GM12878 (cell line): ENCODE data around the gene MED13L.

Source experiments
- FOXM1 ChIP-seq: IDR thresholded peaks from 2 replicates; pipeline ENCODE4 v1.6.1; 2012; ENCODE audit warnings: low read depth, mild to moderate bottlenecking, inconsistent platforms, low read length, moderate library complexity
- HCFC1 ChIP-seq: fragments of 150-350 bp; IDR thresholded peaks from 2 replicates; pipeline ENCODE4 v1.6.1; 2014; ENCODE audit warnings: low read length
- JUNB ChIP-seq: IDR thresholded peaks from 2 replicates; pipeline ENCODE4 v1.6.1; 2016; ENCODE audit warnings: antibody characterized with exemption, mild to moderate bottlenecking
- RAD21 ChIP-seq: IDR thresholded peaks from 2 replicates; pipeline ENCODE4 v1.6.1; 2011; ENCODE audit warnings: mild to moderate bottlenecking, low read depth, low read length, moderate library complexity; ENCODE audit not compliant: insufficient read depth
- ZSCAN29 ChIP-seq: fragments of 450-650 bp; IDR thresholded peaks from 2 replicates; pipeline ENCODE4 v1.6.1; 2017; ENCODE audit warnings: mild to moderate bottlenecking, moderate library complexity
- TF ChIP-seq, protein P1 (sequence below), 3 experiments: IDR thresholded peaks in 2 of 3; conservative IDR thresholded peaks in 1 of 3; 2 replicates each; pipeline ENCODE4 v1.5.1; 2011; ENCODE audit warnings: low read depth in 3 of 3, low read length in 3 of 3, mild to moderate bottlenecking in 3 of 3, control low read depth in 2 of 3, moderate library complexity in 2 of 3, inconsistent platforms in 1 of 3, mixed read lengths in 1 of 3; ENCODE audit not compliant: control insufficient read depth in 2 of 3, insufficient read depth in 1 of 3; ENCODE audit errors: extremely low read depth in 1 of 3

DNA sequence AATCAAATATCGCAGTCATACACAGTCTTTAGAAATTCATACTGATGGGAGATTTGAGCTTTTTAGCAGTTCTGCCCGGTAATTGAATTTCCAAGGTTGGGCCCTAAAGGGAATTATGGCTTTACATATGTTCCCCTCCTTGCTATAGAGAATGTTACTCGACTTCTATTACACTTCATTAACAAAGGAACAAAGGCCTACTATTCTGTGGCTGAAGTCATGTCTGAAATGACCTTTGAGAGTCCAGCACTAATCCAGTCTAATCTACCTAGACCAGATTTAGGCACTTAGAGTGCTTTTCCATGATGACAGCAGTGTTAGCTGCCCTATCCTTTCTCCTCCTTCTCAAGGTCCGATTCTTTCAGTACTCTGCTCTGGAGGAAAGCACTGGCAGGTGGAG is 305.3 kb downstream of the MED13L start:
- TF ChIP-seq RAD21 (no peak), HCFC1 (no peak), ZSCAN29 (no peak), FOXM1 (no peak), JUNB (no peak)
- TF ChIP-seq, protein P1, sequence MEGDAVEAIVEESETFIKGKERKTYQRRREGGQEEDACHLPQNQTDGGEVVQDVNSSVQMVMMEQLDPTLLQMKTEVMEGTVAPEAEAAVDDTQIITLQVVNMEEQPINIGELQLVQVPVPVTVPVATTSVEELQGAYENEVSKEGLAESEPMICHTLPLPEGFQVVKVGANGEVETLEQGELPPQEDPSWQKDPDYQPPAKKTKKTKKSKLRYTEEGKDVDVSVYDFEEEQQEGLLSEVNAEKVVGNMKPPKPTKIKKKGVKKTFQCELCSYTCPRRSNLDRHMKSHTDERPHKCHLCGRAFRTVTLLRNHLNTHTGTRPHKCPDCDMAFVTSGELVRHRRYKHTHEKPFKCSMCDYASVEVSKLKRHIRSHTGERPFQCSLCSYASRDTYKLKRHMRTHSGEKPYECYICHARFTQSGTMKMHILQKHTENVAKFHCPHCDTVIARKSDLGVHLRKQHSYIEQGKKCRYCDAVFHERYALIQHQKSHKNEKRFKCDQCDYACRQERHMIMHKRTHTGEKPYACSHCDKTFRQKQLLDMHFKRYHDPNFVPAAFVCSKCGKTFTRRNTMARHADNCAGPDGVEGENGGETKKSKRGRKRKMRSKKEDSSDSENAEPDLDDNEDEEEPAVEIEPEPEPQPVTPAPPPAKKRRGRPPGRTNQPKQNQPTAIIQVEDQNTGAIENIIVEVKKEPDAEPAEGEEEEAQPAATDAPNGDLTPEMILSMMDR (IDR thresholded peaks at IDR 0.05 in 2 of 3, conservative IDR thresholded peaks at IDR 0.05 in 1 of 3; ENCODE audit: control insufficient read depth in 2 of 3, extremely low read depth in 1 of 3, insufficient read depth in 1 of 3, low read depth in 3 of 3, low read length in 3 of 3) = no peak
